ENCODE results near the gene SCRN1.

The SCRN1 gene, protein sequence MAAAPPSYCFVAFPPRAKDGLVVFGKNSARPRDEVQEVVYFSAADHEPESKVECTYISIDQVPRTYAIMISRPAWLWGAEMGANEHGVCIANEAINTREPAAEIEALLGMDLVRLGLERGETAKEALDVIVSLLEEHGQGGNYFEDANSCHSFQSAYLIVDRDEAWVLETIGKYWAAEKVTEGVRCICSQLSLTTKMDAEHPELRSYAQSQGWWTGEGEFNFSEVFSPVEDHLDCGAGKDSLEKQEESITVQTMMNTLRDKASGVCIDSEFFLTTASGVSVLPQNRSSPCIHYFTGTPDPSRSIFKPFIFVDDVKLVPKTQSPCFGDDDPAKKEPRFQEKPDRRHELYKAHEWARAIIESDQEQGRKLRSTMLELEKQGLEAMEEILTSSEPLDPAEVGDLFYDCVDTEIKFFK

DNA sequence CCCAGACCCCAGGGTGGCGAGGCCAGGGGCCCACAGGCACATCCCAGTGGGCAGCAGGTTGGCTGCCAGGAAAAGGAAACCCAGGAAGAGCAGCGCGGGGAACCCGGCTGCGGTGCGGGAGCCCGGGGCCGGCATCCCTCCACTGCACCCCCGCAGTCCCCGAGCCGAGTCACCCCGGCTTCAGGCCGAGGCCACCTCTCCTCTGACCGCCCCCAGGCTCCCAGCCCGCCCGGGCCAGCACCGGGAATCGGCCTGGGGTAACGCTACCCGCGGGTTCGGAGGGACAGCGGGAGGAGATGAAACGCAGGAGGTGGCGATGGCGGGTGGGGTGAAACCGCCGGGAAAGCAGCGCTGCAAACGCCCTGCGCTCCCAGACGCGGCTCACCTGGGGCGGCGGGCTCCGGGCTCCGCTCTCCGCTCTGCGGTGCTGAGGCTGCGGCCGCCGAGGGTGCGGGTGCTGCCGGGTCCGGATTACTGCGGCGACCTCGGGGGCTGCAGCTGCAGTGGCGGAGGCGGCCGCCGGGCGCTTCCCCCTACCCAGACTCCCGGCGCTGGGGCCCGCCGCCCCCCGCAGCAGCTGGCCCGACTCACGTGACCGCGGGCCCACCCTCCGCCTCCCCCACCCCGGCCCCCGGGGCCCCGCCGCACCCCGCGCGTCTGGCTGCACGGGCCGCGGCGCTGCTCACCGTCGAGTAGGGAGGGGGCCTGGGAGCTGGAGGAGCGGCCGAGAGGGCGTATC is at the start of gene SCRN1:
SCRN1 (minus strand) TSS at position 545 of the 739 bp plus-strand sequence. CDS start 20,734 bp downstream, outside the sequence.
- no peak for FAIRE-seq
- peak; percentile 63 for DNase-seq (ENCODE audit: insufficient read length, low spot score)
- TF ChIP-seq POLR2A (IDR thresholded peaks at IDR 0.05; ENCODE audit: low read depth, low read length), result no peak; the same call in none of the 2 replicates

DNA sequence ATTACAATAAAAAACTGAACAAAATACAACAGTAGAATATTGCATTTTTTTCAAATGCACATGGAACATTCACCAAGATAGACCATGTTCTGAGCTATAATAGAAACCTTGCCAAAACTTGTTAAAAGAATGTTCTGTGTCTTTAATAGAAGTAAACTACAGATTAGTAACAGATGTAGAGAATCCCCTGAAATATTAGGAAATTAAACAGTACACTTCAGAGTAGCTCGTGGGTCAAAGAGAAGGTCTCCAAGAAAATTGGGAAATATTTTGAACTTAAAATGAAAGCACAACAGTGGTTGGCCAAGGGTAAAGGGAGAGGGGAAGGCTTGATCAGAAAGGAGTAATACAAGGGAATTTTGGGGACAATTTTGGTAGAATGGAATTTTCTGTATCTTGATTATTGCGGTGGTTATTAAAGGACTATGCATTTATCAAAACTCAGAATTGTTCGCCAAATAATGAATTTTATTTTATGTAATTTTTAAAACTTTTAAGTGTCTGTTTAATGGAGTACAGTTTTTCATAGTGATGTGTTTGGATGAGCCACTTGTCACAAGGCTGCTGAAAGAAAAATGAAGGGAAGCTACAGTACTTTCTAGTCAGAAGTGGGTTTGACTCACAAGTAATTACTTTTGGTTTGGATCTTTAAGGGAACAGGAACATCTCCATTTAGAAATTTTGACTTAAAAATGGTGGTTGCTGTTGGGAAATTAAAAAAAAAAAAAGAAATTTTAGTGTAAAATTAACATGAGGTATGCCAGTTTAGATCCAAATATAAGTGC is 48.8 kb upstream of the SCRN1 start:
- DNase-seq (ENCODE audit: insufficient read length, low spot score) (no peak), FAIRE-seq (no peak)
- no peak for TF ChIP-seq POLR2A (IDR thresholded peaks at IDR 0.05; ENCODE audit: low read depth, low read length)

DNA sequence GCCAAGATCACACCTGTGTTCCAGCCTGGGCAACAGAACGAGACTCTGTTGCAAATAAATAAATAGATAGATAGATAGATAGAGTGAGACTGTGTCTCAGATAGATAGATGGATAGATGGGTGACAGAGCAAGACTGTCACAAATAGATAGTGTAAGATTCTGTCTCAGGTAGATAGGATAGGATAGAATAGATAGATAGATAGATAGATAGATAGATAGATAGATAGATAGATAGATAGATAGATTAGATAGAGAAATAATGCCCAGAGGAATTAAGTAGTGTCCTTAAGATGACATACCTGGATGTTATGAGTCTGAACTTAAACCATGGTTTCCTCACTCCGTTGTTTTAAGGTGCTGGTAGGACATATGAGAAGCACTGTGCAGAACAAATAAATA is 46.6 kb upstream of the SCRN1 start:
- no peak for TF ChIP-seq POLR2A (IDR thresholded peaks at IDR 0.05; ENCODE audit: low read depth, low read length)
- no peak for FAIRE-seq
- DNase-seq (ENCODE audit: insufficient read length, low spot score), result no peak

DNA sequence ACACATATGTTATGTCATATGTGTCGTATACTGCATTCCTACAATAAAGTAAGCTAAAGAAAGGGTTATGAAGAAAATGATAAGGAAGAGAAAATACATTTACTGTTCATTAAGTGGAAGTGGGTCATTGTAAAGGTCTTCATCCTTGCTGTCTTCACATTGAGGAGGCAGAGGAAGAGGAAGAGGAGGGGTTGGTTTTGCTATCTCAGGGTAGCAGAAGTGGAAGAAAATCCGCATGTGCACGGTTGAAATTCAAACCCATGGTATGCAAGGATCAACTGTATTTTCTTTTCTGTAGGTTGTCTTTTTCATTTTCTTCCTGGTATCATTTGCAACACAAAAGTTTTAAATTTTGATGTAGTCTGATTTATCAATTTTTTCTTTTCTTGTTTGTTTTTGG is 44.9 kb upstream of the SCRN1 start:
- FAIRE-seq (peak; percentile 30), DNase-seq (ENCODE audit: insufficient read length, low spot score) (no peak)
- no peak for TF ChIP-seq POLR2A (IDR thresholded peaks at IDR 0.05; ENCODE audit: low read depth, low read length)

DNA sequence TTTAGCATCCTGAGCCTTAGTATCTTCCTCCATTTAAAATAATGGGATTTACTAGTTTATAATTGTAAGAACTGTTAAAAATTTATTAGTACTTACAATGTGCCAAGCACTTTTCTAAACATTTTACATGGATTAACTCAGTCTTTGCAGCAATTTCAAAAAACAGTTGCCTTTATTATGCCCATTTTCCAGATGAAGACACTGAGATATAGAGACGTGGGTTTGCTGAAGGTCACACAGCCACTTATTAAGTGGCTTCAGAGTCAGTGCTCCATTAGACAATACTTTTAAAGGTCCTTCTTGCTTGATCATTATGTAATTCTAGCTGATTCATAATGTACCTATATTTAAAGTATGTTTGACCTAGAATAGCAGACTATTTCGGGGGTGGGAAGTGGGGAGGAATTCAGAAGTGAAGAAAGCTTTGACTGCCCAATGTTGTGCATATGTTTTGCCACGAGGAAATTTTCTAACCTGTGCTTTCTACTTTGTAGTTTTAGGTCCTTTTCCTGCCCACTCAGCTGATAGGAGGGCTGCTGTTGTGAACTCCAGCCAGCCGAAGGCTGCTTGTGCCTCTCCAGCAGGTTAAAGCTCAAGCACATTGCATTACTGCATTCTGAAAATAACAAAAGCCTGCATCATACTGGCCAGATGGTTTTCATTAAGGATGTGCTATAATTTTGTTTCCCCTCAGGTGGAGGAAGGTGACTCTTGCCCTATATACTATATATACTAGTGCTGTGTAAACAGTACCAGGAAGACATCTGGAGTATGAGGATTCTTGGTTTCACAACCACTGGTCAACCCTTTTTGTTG is 42.9 kb upstream of the SCRN1 start:
- DNase-seq (ENCODE audit: insufficient read length, low spot score) (no peak), FAIRE-seq (no peak)
- no peak for TF ChIP-seq POLR2A (IDR thresholded peaks at IDR 0.05; ENCODE audit: low read depth, low read length)

DNA sequence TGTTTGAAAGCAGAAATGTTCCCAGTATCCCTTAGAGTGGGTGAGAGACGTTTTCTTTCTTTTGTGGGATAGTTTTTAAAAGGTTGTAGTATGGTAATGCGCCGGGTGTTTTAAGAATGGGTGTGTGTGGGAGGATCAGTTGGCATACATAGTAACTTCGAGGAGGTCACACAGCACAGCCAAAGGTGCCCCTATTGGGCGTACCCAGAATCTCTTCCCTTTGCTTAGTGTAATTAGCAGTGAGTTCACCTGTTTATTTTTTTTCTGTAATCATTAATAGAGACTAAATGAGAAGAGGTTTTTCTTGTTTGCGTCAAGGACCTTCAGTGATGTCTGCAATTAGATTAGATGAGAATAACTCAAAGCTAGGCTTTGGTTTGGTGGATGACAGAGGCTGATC is 40.1 kb upstream of the SCRN1 start:
- FAIRE-seq (no peak), DNase-seq (ENCODE audit: insufficient read length, low spot score) (no peak)
- TF ChIP-seq POLR2A (IDR thresholded peaks at IDR 0.05; ENCODE audit: low read depth, low read length), result no peak

DNA sequence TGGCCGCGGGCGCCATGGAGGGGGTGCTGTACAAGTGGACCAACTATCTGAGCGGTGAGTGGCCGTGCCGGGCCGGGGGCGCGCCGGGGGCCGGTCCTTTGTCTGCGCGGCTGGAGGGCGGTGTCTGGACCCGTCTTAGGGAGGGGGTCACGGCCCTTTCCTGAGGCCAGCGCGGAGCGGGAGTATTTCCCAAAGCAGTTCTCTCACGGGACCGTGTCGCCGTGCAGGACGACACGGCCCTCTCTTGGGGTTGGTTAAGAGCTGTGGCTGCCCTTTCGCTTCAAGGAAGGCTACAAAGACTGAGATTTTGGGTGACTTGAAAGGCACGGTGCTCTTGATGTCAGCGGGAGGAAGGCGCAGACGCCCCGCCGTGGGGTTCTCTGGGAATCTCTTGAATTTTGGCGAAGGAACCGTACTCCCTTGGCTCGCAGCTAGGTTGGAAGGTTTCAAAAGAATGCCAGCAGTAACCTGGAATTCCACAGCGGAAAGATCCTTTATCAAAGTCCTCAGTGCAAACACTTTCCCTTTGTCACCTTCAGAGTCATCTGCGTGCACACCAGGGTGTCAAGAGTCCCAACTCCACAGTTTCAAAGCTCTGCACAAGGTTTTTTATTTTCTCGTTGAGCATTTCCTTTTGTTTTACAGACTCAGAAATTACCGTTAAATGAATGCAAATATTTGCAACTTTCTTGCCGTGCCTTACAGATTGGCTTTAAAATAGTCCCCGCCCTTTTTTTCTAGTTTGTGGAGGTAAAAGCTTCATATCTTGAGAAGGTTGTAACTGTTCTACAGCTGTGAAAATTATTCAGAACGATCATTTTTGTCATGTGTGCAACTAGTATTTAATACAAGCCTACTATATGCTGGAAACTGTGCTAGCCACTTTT is 39.4 kb upstream of the SCRN1 start:
- DNase-seq (ENCODE audit: insufficient read length, low spot score) (peak; percentile 54), FAIRE-seq (no peak)
- no peak; the same call in 1 of the 2 replicates for TF ChIP-seq POLR2A (IDR thresholded peaks at IDR 0.05; ENCODE audit: low read depth, low read length)

DNA sequence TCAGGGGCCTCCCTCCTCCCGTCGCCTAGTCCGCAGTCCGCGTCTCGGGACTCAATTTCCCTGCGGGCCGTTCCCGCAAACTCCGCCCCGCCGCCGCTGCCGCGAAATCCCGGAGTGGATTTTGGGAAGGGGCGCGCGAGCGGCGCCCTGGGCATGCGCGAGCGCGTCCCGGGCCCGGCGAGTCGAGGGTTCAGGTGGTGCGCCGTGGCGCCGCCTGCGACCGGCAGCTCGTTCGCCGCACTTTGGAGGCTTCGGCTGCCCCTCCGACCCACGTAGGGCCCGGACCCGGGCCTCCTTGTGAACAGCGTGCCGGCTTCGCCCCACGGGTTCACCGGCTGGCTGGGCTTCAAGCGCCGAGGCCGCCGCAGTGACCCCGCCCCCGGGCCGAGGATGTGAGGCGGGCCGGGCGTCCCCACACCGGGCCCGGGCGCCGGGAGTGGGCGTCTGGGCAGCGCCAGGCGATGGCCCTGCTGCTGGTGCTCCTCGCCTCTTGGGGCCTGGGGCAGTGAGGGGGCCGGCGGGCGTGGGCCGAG is 38.7 kb upstream of the SCRN1 start, which contains the start of gene PLEKHA8:
PLEKHA8 (plus strand) TSS at position 197 of the 533 bp plus-strand sequence. CDS start 351 bp downstream, outside the sequence.
- DNase-seq (ENCODE audit: insufficient read length, low spot score) (peak; percentile 89), FAIRE-seq (no peak)
- peak; percentile 58 for TF ChIP-seq POLR2A (IDR thresholded peaks at IDR 0.05; ENCODE audit: low read depth, low read length)

DNA sequence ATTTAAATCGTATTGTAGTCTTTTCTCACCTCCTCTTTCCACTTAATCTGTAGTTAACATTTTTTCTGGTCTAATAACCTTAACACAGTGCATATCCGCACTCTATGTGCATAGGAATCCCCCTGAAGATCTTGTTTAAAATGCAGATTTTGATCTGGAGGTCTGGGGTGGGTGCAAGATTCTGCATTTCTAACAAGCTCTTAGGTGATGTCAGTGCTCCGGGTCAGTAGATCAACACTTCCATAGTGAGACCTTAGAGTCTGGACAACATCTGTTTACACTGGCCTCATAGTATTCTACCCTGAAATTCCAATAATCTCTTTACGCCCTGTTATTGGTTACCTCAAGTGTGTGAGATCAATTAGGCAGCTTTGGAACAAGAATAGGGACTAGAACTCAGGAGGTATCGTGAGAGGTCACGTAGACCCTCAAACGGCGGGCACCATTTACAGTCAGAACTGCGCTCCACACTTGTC is 38.2 kb upstream of the SCRN1 start:
- TF ChIP-seq POLR2A (IDR thresholded peaks at IDR 0.05; ENCODE audit: low read depth, low read length), result no peak
- no peak for DNase-seq (ENCODE audit: insufficient read length, low spot score)
- no peak for FAIRE-seq

DNA sequence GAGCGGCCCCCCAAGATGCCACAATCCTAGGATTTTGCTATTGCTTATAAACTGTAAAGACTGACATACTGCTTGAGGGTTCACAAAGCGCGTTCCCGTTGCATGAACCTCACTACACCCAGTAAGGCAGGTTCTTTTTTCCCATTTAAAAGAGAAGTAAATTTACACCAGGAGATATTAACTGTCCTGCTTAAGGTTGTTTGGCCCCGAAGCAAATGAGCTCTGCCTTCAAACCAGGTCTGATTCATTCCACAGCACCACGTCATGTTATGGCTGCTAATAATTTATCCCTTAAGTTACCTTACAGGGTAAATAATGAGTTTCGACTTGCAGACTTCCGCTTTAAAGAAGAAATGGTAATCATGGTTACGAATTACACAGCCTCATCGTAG is 37.5 kb upstream of the SCRN1 start:
- DNase-seq (ENCODE audit: insufficient read length, low spot score) (peak; percentile 45), FAIRE-seq (no peak)
- no peak for TF ChIP-seq POLR2A (IDR thresholded peaks at IDR 0.05; ENCODE audit: low read depth, low read length)

DNA sequence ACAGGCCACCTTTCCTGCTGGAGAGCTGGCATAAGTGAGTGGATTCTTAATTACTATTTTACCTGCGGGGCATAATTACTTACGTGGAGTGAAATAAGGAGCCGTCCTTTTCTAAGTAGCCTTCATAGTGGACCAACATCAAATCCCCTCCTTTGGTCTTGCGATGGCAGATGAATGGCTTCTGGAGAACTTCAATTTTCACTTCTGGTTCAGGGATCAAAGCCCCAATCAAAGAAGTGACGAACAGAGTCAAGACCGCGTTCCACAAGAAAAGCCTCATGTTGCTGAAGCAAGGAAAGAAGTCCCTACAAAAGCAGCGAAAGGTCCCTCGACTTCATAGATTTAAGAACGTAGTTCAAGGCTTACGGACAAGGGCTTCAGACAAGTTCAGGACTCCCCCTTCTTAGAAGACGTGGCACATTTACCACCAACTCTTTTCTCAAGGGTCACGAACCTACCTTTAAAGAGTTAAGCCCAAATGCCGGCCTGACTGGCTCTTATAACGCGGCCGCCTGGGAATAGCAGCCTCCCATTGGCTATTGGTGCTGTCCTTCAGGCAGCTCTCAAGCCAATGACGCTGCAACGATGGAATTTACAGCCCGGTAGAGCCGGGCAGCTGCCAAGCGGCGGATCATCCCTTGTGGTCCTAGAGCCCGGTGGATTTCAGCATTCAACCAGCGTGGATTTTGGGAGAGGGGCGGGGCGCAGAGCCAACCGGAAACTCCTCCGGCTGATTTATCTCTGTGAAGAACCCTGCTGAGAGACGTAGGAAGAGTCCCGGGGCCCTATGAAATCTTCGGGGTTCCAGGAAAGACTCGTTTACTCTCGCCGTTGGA is 36.8 kb upstream of the SCRN1 start, which contains the start of gene FKBP14:
FKBP14 (minus strand) TSS at position 474 of the 836 bp plus-strand sequence; CDS start at position 280, 194 bp downstream.
- DNase-seq (ENCODE audit: insufficient read length, low spot score) (peak; percentile 97), FAIRE-seq (peak; percentile 87)
- TF ChIP-seq POLR2A (IDR thresholded peaks at IDR 0.05; ENCODE audit: low read depth, low read length), result peak; percentile 29; the same call in 1 of the 2 replicates
